NCI-H748 (cell line): ENCODE measurements around the gene PPP1R11.
"Not testable (repeated sequence)": the region's sequence is repeated elsewhere in the genome, so short reads cannot be mapped to it uniquely, and the experiment has no call there.

Source experiments
- DNase-seq: peaks from one replicate; lab custom pipeline; 2025; ENCODE audit not compliant: unreplicated experiment; lab: John Stamatoyannopoulos, UW

PPP1R11 gene

DNA sequence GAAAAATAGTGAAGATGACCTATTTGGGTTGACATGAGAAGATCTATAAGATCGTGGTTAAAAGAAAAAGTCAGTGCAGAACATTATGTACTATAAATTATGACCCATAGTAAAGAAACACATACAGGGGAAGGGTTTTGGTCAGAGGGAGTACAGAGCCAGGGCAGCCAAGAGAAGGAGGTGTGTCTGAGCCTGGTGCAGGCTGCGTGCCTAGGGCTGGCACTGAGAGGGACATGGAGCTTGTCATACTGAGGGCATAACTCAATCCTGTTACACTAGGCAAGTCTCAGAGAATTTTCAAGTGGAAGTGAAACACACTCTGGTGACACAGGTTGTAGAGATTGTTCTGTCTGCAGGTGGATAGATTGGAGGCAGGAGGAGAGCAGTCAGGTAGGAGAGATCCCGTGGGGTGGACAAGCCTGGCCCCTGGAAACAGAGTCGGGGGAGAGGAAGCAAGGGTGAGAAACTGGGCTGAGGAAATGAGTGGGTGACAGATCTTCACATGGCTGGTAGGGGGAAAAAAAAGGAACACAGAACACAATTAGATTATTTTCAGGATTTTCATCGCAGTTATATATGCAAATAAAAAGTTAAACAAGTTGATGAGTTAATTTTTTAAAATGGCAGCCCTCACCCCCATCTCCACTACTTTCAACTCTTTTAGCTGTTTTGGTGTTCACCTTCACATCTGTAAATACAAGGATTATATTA is 27.1 kb downstream of the PPP1R11 start:
- no peak for DNase-seq

DNA sequence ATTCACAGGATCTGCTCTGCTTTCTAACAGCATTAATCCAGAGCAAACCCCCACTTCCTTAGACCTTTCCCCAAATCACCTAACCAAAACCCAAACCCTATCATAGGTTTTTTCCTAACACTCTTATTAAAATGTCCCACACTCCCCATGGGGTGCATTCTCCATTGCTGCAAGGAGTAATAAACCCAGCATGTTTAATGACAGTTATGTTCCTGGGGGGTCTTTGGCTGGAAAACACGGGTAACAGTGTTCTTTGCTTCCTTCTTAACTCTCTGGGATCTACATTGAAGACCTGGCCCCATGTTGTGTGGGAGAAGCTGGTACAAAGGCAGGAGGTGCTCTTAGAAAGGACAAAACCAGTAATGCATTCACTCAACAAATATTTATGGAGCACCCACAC is 29.8 kb downstream of the PPP1R11 start:
- DNase-seq = no peak

DNA sequence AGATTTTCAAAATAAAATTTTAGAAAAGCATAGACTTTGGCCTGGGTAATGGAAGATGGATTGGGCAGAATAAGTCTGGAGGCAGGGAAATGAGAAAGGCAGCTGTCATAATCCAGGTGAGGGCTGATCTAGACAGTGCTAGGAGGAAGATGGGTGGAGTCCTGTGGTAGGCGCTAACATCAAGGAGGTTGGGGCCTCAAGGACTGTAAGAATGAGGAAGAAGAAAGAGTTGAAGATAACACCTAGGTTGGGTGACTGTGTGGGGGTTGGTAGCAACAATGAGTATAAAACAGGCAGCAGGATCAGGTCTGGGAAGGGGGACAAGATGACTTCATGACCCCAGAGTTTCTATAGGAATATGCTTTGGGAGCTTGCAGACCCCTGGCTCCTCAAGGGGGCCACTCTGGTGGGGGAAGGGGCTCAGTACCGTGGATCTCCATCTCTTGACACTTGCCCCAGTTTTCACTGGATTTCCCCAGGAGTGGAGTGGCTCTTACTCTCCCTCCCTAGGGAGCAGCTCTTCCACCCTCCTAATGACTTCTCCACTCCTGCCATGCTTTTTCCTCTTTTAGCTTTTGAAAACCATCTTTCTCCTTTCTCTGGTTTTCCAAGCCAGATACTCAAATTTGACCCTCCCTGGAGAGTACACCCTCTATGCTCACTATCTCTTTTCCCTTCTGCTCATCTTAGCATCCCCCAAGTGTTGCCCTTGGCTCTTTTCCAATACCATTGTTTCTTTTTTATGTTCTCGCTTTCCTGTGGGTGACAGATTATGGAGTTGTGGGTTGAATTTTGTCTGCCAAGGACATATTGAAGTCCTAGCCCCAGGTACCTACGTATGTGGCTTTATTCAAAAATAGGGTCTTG is 31.1 kb downstream of the PPP1R11 start:
- no peak for DNase-seq

DNA sequence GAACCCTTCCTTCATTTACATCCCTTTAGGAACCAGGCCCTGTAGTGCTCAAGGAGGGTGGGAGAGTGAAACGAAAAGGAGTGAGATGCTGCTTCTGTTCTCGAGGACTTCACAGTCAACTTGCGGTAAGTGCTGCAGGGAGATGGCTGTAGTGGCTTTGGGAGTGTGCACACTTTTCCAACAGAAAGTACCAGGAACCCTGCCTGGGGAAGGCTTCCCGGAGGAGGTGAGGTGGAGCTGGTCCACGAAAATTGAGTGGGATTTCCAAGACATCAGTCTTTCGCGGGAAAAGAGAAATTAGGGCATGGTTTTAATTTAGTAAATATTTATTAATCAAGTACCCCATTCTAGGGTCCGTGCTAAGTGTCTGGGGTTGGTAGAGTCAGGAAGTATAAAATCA is 33.2 kb downstream of the PPP1R11 start:
- no peak for DNase-seq

DNA sequence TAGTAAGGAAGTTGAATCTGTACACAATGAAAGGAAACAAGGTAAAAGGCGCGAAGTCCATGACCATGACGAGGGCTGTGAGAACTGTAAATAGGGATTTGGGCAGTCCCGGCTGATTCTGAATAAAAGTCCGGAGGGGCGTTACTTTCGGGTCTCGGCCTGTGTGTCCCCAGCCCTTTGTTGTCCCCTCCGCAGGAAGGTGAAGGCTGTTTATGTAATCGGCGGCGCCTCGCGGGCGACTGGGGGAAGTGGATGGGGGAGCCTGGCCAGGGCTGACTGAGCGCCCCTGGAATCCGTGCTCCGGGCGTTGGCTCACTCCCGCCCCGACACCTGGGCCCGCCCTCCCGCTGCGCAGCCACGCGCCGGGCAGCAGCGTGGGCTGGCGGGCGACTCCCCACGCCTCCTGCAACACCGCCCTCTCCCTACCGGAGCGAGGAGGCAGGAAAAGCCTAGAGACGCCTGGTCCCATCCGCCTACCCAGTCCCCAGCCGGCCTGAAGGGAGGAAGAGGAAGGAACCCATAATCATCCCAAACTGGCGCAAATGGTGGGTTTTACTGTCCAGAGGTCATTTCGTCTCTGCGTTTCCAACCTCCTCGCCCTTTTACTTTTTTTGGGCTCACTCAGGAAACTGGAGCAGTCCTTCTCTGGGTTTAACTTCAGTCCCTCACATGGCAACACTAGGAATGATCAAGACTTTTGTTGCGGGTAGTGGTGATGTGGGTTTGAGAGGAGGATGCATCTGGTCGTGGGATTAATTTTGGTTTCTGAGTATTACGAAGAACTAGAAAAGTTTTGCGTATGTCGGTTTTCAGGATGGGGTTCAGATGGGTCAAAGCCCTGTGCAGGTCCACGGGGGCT is 33.8 kb downstream of the PPP1R11 start:
- peak; percentile 51 for DNase-seq

- DNase-seq = peak; percentile 92
Observed at GRCh38 chr6:30101444-30102413, 34.7 kb downstream of the PPP1R11 start.

DNA sequence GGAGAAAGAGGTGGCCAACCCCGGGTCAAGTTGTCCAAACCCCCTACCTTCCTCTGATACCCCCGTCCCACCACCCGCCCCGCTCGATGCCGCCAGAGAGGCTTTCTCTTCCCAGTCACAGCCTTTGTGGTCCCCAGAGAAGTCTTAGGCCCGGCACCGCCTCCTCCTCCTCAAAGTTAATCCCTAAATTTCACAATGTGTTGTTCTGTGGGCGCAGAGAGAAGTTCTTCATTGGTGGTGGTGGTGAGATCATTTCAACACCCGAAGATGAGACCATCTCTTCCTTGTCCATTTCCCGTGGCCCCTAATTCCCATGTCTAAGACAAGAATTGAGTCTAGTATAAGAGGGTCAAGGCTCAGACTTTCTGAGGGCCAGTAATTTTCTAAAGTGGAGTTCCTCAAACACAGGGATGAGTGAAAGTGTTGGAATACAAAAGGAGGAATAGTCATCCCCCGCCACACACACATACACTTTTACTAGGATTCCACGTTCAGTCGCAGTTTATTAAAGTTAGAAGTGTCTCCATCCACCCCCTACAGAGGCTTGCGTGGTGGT is 35.5 kb downstream of the PPP1R11 start:
- no peak for DNase-seq

GRCh38 chr6:30102970-30103871 is 36.2 kb downstream of the PPP1R11 start:
- DNase-seq = peak; percentile 89

GRCh38 chr6:30103872-30104179 is 36.8 kb downstream of the PPP1R11 start:
- no peak for DNase-seq

DNA sequence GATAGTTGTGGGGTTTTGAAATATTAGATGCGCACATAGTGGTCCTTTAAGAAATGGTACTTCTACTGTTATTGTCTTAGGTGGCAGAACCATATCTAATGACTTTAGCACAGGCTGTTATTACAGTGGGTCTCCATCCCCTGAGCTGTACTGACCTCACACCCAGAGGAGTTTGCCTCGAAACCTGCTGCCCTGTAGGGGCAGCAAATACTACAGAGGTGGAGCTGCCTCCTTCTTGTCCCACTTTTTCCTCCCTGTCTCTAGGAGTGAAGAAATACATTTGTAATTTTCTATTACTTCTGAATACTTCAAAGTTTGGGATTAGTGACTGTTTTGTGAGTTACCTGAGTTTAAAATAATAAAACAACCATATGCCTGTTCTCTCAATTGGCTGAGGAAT is 37.7 kb downstream of the PPP1R11 start:
- no peak for DNase-seq

- DNase-seq = peak; percentile 33
Observed at GRCh38 chr6:30111266-30111856, 44.4 kb downstream of the PPP1R11 start.

DNA sequence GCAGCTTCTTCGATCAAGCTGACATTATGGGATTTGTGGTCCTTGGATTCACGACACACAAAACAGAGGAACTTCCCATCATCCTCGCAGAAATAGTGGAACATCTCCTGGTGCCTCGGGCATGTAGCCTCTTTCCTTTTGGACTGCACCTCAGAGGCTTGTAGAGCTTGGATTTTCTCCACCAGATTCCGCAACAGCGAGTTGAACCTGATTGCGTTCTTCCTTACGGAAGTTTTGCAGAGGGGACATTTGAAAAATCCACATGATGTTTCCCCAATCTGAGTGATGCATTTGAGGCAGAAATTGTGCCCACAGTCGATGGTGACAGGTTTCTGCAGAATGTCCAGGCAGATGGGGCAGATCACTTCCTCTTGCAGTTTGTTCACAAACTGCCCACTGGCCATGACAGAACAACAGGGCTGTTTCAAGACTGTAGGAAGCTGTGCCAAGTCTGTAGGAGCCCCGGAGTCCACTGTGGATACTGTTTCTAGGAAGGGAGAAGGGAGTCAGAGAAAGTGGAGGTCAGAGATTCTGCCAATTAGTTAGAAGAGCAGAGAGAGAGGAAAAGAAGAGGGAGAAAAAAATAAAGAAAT is 45.5 kb downstream of the PPP1R11 start:
- DNase-seq = no peak

- no peak for DNase-seq
Observed at GRCh38 chr6:30113003-30113759, 46.2 kb downstream of the PPP1R11 start, which contains the start of gene TRIM31. Gene TRIM31, minus strand, starts transcription at chr6:30113090. Its CDS starts 285 bp downstream, at chr6:30112805.

DNA sequence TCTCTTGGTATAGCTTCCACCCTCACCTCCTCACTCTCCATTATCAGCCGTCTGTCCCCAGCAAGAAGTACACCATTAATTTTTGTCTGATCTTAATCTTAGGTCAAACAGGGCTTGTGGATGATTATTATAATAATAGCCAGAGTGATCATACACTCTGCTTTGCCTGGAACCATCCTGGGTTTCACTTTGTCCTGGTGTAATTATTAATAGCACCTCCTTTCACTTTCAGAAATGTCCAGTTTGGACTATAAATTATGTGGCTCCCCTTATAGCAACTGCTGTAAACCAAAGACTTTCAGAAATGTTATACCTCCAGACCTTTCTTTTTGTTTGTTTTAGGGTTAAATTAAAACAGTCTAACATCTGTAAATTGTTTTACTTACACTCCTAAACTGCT is 46.8 kb downstream of the PPP1R11 start:
- no peak for DNase-seq

DNA sequence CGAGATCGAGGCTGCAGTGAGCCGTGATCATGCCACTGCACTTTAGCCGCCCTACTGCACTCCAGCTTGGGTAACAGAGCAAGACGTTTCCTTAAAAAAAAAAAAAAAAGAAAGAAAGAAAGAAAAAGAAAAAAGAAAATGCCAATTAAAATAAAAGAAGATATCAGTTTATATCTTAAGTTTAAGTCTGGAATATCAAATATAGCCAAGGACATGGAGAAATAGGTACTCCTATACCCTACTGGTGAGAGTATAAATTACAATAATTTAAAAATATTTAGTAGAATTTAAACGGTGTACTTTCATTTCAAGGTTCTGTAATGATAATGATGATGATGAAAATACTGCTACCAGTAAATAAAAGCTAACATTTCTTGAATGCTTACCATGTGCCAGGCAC is 49.7 kb downstream of the PPP1R11 start:
- DNase-seq = no peak

GRCh38 chr6:30118691-30119090 is 51.7 kb downstream of the PPP1R11 start:
- DNase-seq = not testable (repeated sequence)
